GM12874 (cell line): ENCODE measurements around the gene CABLES2.

Experiments used
- TF ChIP-seq, protein P1 (sequence below): IDR thresholded peaks from 2 replicates; pipeline ENCODE4 v1.5.1; 2011; ENCODE audit warnings: low read depth, mild to moderate bottlenecking, control low read depth, low read length, moderate library complexity; ENCODE audit not compliant: insufficient read depth

Gene CABLES2

DNA sequence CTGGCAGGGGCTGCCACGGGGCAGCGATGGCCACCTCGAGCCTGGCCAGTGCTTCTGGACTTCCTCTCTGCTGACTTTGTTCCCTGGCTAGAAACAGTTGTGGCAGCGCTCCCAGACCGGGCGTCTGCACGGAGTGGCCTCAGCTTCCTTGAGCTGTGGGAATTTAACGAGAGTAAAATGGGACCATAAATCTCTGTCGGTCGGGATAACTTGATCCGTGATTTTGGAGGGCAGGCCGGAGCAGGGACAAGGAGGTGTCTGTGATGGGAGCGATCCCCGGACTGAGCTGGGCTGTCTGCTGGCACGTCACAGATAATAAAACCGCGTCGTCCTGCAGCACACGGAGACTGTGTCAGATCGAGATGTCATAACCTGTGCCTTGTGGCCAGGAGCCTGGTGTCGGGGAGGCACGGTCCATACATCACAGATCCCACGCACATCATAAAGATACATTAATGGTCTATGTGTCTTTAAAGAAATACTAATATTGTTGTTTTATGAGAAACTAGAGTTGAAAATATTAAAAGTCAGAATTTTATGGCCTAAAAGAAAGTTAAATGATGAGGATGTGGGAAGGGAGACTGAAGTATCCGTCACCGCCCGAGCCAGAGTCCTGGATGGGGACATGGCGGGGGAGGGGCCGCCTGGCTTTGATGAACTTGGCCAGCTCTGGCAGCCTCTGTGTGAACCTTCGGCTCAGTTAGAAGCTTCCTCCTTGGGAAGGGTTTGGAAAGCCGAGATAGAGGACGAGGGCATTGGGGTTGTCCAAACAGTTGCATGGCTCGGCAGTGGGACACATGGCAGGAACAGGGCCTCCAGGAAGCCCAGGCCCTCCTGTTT lies 26.8 kb upstream of the CABLES2 start:
- TF ChIP-seq, protein P1, sequence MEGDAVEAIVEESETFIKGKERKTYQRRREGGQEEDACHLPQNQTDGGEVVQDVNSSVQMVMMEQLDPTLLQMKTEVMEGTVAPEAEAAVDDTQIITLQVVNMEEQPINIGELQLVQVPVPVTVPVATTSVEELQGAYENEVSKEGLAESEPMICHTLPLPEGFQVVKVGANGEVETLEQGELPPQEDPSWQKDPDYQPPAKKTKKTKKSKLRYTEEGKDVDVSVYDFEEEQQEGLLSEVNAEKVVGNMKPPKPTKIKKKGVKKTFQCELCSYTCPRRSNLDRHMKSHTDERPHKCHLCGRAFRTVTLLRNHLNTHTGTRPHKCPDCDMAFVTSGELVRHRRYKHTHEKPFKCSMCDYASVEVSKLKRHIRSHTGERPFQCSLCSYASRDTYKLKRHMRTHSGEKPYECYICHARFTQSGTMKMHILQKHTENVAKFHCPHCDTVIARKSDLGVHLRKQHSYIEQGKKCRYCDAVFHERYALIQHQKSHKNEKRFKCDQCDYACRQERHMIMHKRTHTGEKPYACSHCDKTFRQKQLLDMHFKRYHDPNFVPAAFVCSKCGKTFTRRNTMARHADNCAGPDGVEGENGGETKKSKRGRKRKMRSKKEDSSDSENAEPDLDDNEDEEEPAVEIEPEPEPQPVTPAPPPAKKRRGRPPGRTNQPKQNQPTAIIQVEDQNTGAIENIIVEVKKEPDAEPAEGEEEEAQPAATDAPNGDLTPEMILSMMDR, result no peak

DNA sequence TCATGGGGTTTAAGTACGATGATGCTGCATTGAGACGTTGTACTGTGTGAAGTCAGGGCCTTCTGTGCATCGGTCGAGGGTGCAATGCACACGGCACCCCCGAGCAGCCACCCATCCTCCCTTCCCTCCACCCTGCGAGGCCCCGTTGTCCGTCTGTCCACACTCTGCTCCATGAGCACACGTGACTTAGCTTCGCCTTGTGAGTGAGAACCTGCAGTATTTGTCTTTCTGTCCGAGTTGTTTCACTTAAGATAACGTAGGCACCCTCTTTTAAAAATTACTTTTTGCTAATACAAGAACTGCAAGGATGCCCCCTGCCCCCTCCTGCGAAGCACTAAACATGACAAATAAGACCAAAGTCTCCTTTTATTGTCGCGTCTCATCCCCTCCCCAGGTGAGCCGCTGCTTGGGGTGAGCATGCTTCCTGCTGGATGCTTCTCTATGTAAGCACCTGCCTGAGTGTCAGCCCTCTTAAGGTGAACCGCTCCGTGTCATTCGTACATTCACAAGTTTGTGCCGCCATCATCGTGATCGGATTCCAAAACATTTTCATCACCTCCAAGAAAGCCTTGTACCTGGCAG lies 23.9 kb upstream of the CABLES2 start:
- TF ChIP-seq, protein P1, result no peak

DNA sequence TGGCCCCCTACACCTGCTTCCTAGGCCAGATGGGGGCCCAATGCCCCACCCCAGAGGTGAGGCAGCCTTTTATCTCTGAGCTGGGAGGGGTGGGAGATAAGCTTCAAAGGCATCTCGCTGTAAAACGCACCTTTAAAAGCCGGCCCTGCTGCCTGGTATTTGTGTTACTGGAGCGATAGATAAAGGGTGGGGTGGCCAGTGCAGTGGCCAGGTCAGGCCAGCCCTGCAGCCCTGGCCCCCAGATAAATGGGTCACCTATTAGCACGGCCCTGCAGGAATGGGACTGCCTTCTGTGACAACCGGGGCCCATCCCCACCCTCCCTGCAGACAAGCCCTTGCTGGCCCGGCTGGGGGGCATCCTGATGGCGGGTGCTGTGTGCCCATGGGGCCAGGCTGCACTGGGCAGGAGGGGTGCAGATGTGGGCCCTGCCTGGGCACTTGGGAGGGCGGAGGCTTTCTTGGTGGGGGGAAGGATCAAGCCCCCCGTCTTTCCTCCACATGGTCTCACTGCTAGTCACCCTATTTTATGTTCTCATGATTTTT lies 23.3 kb upstream of the CABLES2 start:
- TF ChIP-seq, protein P1, result no peak

DNA sequence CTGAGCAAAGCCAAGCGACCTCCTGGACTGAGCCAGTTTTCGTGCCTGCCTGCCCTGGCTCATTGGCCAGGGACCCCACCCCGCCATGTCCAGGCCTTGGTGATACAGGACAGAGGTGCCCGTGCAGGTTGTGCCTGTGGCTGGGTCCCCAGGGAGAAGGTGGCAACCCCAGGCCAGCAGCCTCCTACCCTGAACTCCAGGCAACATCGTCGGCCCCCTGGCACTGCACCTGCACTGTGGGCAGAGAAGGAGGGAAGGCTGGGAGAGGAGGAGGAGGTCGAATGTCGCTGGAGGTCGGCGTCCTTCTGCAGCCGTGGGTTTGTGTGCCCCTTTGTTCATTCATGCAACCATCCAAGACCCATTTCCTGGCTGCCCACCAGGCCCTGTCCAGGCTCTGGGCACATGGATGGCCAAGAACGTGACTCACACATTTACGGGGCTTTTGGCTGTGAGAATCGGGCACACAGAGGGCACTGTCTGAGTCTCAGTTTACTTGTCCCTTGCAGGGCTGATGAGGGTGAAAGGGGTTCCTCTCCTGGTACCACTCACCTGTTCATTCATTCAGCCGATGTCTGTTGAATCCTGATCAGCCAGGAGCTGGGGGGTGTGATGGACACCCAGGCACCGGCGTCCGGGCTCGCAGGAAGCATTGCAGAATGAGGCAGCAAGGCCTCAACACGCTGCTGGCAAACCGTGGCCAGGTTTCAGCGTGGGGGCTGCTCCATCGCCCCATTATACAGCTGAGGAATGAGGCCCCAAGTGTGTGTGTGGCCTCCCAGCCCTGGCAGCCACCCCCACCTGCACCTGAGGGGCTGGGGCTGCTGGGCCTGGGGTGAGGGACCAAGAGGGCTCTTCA lies 22.6 kb upstream of the CABLES2 start:
- TF ChIP-seq, protein P1, result no peak

DNA sequence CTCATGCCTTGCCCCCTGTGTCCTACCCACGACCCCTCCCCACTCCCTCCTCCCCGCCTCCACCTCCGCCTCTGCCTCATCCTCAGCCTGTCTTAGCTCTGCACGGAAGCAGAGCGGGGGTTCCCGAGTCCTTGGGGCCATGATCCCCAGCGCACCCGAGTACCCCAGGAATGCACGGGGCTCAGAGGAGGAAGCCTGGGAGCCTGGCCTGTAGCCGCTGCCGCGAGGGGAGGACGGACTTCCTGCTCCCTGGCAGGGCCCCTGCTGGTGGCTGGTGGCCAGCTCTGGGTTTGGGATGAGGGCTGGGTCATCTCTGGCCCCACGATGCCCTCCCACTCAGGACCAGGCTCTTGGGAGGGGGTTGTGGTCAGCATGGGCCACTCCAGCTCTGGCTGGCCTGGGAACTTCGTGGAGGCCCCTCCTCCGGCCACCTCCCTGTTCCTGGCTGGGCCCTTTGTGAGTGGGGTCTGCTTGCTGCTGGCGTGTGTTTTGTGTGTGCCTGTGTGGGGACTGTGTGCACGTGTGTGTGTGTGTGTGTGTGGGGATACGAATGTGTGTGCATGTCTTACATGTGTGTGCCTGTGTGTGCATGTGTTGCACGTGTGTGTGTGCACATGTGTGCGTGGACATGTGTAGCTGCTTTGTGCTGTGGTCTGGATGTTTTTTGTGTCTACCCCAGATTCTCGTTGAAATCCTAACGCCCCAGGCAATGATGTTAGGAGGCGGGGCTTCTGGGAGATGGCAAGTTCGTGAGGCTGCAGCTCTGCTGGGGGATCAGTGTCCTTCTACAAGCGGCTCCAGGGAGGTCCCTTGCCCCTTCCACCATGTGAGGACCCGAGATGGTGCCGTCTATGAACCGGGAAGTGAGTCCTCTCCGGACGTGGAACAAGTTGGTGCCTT lies 21.6 kb upstream of the CABLES2 start:
- TF ChIP-seq, protein P1, result no peak

DNA sequence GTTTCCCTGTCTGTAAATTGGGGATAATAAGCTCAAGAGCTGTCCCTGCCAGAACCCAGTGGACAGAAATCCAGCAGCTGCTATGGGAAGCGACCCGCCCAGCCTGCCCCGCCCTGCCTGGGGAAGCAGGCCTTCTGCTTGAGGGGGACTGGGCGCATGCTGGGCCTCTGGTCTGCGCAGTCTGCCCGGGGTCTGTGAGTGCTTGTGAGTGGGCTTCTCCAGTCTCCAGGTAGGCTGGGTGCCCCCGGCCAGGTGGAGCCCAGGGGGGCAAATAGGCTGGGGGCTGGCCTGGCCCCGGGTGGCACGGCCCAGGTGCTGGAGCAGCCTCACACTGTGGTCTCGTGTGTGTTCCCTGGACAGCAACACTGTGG lies 20.9 kb upstream of the CABLES2 start:
- TF ChIP-seq, protein P1, result no peak
